Measurements from ENCODE around the gene ACBD6.
"Not testable (repeated sequence)": the region's sequence is repeated elsewhere in the genome, so short reads cannot be mapped to it uniquely, and the experiment has no call there.

Gene ACBD6

DNA sequence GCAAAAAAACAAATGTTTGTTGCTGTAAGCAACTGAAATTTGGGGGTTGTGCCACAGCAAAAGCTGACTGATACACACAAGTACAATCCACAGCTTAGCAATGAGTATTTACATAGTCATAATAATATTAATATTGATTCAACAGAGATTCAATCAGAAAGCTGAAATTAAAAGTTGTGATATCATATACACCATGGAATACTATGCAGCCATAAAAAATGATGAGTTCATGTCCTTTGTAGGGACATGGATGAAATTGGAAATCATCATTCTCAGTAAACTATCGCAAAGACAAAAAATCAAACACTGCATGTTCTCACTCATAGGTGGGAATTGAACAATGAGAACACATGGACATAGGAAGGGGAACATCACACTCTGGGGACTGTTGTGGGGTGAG is 94.2 kb downstream of the ACBD6 start:
- not testable (repeated sequence) for FAIRE-seq

GRCh38 chr1:180407051-180407450 is 95.3 kb downstream of the ACBD6 start:
- FAIRE-seq = no peak

- FAIRE-seq = no peak
Measured at GRCh38 chr1:180402551-180402950, 99.8 kb downstream of the ACBD6 start.

- FAIRE-seq = no peak
Measured at GRCh38 chr1:180402001-180402400, 100.4 kb downstream of the ACBD6 start.

DNA sequence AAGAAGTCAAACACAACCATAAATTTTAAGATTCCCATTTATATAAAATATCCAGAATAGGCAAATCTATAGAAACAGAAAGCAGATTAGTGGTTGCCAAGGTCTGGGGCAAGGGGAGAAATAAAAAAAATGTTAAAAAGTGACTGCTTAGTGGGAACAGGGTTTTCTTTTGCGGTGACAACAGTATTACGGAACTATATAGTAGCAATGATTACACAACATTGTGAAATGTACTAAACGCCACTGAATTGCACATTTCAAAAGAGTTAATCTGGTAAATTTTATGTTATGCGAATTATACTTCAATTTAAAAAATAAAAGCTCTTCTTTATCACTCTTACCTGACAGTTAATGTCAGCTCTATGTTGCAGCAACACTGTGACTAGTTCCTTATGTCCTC is 105.2 kb downstream of the ACBD6 start:
- no peak for FAIRE-seq

- FAIRE-seq = no peak
Measured at GRCh38 chr1:180392427-180393145, 109.8 kb downstream of the ACBD6 start.

DNA sequence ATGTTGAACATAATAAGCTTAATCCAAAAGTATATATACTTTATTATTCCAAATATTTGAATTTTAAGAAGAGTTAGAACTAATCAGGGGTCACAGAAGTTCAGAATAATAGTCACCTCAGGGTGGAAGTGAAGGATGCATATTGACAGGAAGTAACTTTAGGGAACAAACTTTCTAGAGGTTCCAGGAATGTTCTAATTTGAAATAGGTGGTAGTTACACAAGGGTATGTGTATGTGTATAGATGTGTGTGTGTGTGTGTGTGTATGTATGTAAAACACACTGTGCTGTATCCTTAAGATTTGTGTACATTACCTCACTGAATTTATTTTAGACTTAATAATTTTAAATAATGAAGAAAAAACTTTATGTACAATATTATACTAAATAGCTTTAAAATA is 110.4 kb downstream of the ACBD6 start:
- FAIRE-seq = no peak

DNA sequence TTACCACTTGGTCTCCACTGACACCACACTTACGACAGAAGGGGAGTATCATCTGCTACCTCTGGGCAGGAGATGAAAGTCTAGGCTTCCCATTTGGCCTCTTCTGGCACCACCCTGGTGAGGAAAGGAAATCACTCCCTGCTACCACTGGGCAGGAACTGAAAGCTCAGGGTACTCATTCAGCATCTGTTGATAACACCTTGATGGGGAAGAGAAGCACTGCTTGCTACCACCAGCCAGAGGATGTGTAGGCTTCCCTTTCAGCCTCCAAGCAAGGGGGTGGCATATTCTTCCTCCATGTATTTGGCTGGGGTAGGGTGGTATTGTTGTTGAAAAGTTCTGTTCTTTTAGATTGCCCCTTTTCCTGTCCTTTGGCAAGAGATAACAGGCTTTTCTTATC is 115.0 kb downstream of the ACBD6 start:
- no peak for FAIRE-seq

DNA sequence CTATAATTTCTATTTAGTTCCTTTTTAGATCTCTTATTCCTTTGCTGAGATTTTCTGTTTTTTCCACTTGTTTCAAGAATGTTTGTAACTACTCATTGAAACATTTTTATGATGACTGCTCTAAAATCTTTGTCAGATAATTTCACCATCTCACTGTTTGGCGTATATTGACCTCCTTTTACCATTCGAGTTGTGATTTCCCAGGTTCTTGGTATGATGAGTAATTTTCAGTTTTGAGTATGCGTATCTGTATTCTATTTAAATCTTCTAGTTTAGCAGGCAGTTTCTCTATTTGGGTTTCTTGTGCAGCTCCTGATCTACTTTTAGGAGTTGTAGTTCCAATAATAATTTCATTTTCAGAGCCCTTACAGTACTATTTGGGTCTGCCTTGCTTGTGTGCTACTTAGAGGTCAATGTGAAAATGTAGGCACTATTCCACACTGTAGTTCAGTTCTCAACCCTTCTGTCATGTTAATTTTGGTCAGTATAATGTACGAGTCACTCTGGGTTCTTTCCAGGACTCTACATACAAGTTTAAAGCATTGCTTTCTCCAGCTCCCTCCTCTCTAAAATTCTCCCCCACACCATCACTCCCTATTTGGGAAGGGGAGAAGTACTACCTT is 115.5 kb downstream of the ACBD6 start:
- no peak for FAIRE-seq

GRCh38 chr1:180385144-180385543 is 117.2 kb downstream of the ACBD6 start:
- FAIRE-seq = no peak

- no peak for FAIRE-seq
Measured at GRCh38 chr1:180384286-180385005, 117.9 kb downstream of the ACBD6 start.

DNA sequence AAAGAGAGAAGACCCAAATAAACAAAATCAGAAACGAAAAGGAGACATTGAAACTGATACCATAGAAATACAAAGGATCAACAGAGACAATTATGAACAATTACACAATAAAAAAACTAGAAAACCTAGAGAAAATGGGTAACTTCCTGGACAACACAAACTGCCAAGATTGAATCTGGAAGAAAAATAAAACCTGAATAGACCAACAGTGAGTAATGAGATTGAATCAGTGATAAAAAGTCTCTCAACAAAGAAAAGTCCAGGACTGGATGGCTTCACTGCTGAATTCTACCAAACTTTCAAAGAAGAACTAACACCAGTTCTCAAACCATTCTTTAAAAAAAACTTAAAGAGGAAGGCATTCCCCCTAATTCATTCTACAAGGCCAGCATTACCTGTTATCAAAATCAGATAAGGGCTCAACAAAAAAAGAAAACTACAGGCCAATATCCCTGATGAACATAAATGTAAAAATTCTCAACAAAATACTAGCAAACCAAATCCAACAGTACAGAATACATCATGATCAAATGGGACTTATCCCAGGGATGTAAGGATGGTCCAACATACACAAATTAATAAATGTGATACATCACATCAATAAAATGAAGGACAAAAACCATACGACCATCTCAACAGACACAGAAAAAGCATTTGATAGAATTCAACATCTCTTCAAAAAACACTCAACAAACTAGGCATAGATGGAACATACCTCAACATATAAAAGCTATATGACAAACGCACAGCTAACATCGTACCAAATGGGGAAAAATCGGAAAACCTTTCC is 119.9 kb downstream of the ACBD6 start:
- no peak for FAIRE-seq

- no peak for FAIRE-seq
Measured at GRCh38 chr1:180381184-180381580, 121.2 kb downstream of the ACBD6 start.

DNA sequence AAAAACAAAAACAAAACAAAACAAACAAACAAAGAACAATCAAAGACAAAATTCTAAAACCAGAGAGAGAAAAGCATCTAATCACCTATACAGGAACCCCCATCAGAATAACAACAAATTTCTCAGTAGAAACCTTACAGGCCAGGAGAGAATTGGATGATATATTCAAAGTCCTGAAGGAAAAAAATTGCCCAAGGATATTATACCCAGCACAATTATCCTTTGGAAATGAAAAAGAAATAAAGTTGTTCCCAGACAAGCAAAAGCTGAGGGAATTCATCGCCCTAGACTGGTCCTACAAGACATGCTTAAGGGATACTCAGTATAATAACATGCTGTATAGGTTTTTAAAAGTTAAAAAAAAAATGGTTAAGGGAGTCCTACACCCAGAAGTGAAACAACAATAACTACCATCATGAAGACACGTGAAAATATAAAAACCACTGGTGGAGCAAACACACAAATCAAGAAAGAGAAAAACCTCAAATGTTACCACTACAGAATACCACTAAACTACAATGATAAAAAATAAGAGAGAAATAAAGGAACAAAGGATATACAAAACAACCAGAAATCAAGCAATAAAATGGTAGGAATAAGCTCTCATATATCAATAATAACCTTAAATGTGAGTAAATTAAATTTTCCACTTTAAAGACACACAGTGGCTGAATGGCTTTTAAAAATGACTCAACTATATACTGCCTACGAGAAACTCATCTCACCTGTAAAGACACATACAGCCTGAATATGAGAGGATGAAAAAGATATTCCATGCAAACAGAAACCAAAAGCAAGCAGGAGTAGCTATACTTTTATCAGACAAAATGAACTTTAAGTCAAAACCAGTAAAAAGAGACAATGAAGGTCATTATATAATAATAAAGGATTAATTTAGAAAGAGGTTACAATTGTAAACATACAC is 121.9 kb downstream of the ACBD6 start:
- no peak for FAIRE-seq

DNA sequence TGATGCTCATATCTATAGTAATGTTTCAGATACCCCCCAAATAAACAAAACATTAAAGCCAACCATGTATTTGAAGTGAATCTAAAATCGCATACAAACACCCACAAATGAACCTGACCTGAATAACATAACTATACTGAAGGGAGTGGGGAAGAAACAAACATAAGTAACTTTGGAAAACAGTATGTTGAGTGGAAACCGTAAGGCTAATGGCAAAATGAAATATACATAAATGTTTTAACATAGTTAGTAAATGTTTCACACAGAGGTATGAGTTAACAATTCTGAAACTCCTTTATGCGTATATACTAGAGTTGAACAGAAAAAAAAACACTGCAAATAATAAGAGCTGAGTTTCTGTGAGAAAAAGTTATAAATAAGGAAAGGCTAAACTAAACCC is 125.6 kb downstream of the ACBD6 start:
- FAIRE-seq = no peak

- no peak for FAIRE-seq
Measured at GRCh38 chr1:180376253-180376652, 126.1 kb downstream of the ACBD6 start.

- FAIRE-seq = no peak
Measured at GRCh38 chr1:180372728-180373127, 129.6 kb downstream of the ACBD6 start.

DNA sequence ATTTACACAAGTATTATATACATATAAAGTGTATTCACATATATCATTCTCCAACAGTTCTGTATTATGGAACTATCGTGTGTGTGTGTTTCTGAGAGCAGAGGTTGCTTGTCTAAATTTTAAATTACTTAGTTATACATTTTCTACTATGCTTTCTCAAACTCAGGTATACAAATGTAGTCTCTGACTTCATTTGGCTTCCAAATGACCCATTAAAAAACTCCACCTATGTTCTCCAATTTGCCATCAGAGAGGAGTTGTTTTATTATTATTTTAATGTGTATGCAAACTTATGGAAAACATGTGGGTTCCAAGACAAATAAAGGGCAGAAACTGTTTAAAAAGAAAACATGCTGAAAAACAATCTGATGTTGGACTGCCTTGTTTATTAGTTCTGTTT is 131.8 kb downstream of the ACBD6 start:
- no peak for FAIRE-seq

GRCh38 chr1:180370188-180370587 is 132.2 kb downstream of the ACBD6 start:
- no peak for FAIRE-seq

- FAIRE-seq = no peak
Measured at GRCh38 chr1:180369061-180369460, 133.3 kb downstream of the ACBD6 start.

DNA sequence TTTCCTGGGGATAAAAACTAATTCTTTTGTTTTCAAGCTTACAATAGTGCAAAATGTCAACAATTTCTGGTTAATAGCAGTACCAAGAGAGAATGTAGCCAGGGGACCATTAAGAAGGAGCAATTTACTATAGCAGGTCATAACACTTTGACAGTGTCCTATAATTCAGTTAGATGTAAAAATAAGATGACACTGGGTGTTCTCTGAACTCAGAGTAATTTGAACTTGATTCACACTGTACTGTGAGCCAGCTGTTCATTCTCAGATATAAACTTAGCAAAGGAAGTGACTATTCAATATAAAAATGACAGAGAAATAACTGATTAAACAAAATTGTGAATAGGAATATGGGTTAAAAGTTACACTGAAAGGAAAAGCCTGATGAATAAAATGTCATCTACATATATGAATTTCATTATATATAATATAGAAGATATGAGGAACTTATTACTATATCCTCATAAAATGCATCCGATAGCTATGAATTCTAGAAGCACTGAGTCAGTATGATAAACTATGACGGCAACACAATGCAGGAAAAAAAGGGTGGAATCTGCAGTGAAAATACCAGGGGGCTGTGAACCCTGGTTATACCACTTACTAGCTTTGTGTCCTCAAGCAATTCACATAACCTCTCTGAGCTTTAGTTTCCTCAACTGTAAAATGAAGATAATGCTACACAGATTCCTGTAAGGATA is 135.9 kb downstream of the ACBD6 start:
- FAIRE-seq = peak; percentile 65

- FAIRE-seq = no peak
Measured at GRCh38 chr1:180365039-180365438, 137.3 kb downstream of the ACBD6 start.
